Peyer's patch (tissue), 4 donors: ENCODE data around the gene GRIA4. TPM values are rescaled to one million over a fixed set of nuclear protein-coding genes. Genes with fewer than 3 reads are reported as not detected.

Source experiments
- DNase-seq, 3 donors: peaks; one replicate each; pipeline ENCODE4 v3.0.0-alpha.2; 2017 to 2019
- H3K27ac ChIP-seq, 4 donors: fragments of 200-600 bp; sonication (generic); one replicate each; pipeline ENCODE4 v1.5.1; 2016 to 2019
- H3K27me3 ChIP-seq, 2 donors: fragments of 200-600 bp; sonication (generic); one replicate each; pipeline ENCODE4 v1.5.1; 2019
- H3K36me3 ChIP-seq, 3 donors: fragments of 200-600 bp; sonication (generic); one replicate each; pipeline ENCODE4 v1.5.1; 2016 to 2019
- H3K4me1 ChIP-seq, 4 donors: fragments of 200-600 bp; sonication (generic); one replicate each; pipeline ENCODE4 v1.5.1; 2016 to 2019
- H3K4me3 ChIP-seq, 4 donors: fragments of 200-600 bp; sonication (generic); 1 replicate in 3 of 4; 2 replicates in 1 of 4; pipeline ENCODE4 v1.5.1; 2016 to 2019; ENCODE audit warnings: mild to moderate bottlenecking in 1 of 4
- H3K9me3 ChIP-seq, 4 donors: fragments of 200-600 bp; sonication (generic); one replicate each; pipeline ENCODE4 v1.5.1; 2016 to 2019; ENCODE audit warnings: mild to moderate bottlenecking in 1 of 4
- POLR2A ChIP-seq, 2 donors: fragments of 450-650 bp; IDR thresholded peaks; one replicate each; pipeline ENCODE4 v1.5.1; 2017; ENCODE audit warnings: antibody characterized with exemption in 2 of 2, mild to moderate bottlenecking in 2 of 2, moderate library complexity in 2 of 2
- total RNA-seq, 4 donors: library from RNA; depleted of rRNA; stranded (reverse); fragments of >200 nt; gene quantifications; one replicate each; pipeline ENCODE4 v1.1.0, GENCODE V29; 2016
- TF ChIP-seq, protein P1 (sequence below), 6 experiments: fragments of 450-650 bp in 4 of 6; fragments of 200-600 bp in 2 of 6; sonication (generic) in 1 of 6; IDR thresholded peaks; one replicate each; pipeline ENCODE4 v1.5.1; 2017 to 2019; ENCODE audit warnings: antibody characterized with exemption in 6 of 6, mild to moderate bottlenecking in 3 of 6, moderate library complexity in 1 of 6

Gene GRIA4
- total RNA-seq, 4 donors from 2014 or later, result 9.9 to 87.8 (median 36.6) TPM

DNA sequence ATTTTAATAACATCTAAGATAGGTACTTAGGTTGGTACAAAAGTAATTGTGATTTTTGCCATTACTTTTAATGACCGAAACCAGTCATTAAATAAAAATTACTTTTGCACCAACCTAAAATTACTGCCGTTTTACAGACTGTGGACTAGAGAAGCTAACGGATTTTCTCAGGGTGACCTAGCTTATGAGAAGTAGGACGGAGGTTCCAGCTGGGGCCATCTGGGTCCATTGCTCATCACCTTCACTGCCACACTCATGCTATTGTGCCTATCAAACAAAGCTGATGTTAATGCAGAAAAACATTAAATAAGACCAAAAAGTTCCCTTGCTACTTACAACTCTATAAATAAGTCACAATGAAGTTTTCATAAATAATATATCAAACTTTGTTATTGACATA, 38.9 kb downstream of the GRIA4 start:
- H3K27me3 ChIP-seq, result no peaks in the 10 kb centered on the region
- TF ChIP-seq, protein P1, sequence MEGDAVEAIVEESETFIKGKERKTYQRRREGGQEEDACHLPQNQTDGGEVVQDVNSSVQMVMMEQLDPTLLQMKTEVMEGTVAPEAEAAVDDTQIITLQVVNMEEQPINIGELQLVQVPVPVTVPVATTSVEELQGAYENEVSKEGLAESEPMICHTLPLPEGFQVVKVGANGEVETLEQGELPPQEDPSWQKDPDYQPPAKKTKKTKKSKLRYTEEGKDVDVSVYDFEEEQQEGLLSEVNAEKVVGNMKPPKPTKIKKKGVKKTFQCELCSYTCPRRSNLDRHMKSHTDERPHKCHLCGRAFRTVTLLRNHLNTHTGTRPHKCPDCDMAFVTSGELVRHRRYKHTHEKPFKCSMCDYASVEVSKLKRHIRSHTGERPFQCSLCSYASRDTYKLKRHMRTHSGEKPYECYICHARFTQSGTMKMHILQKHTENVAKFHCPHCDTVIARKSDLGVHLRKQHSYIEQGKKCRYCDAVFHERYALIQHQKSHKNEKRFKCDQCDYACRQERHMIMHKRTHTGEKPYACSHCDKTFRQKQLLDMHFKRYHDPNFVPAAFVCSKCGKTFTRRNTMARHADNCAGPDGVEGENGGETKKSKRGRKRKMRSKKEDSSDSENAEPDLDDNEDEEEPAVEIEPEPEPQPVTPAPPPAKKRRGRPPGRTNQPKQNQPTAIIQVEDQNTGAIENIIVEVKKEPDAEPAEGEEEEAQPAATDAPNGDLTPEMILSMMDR (IDR thresholded peaks at IDR 0.05), result no peak
- TF ChIP-seq POLR2A (IDR thresholded peaks at IDR 0.05), result no peak
- no peak overlapping the region for H3K27ac ChIP-seq
- no peak for DNase-seq
- H3K4me1 ChIP-seq, result no peaks in the 10 kb centered on the region
- H3K4me3 ChIP-seq, result no peak overlapping the region
- no peaks in the 10 kb centered on the region for H3K9me3 ChIP-seq
- H3K36me3 ChIP-seq, result no peaks in the 10 kb centered on the region

DNA sequence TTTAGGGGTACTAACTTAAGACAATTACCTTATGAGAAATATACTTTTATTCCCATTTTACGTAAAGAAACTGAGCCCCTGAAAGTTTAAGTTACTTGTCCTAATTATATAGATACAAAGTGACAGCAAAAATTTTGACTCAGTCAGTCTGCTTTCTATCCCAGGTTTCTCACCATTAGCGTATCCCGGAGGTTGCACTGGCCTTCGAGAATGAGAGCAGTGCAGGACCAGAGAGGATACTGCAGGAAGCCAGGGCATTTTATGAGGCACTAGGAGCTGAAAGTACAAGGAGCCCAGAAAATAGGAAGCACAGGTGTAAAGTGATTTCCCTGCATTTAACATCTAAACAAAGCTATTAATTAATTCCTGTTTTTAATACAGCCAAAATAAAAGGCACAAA, 55.4 kb downstream of the GRIA4 start:
- Histone ChIP-seq H3K27ac (no peak overlapping the region), H3K36me3 (no peaks in the 10 kb centered on the region), H3K27me3 (no peaks in the 10 kb centered on the region), H3K4me3 (no peak overlapping the region), H3K9me3 (no peaks in the 10 kb centered on the region), H3K4me1 (no peaks in the 10 kb centered on the region)
- DNase-seq, result no peak
- no peak for TF ChIP-seq POLR2A (IDR thresholded peaks at IDR 0.05)
- TF ChIP-seq, protein P1 (IDR thresholded peaks at IDR 0.05), result no peak

DNA sequence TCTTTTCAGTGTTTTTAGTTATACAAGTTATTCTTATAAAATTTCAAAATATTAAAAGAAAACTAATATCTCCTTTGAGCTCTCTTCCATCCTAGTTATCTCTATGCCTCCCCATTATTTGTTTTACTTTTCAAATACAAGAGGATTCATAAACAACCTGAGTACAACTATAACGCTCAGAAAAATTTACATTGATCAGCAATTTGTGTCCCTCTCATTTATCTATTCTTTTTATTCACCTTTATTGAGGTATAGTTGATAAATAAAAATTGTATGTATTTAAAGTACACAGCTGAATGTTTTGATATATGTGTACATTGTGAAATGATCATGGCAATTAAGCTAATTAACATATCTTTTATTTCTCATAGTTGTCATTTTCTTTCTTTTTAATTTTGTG, 57.6 kb downstream of the GRIA4 start:
- no peak for DNase-seq
- Histone ChIP-seq H3K27ac (no peak overlapping the region), H3K4me3 (no peak overlapping the region), H3K27me3 (no peaks in the 10 kb centered on the region), H3K36me3 (no peaks in the 10 kb centered on the region), H3K4me1 (no peaks in the 10 kb centered on the region), H3K9me3 (no peaks in the 10 kb centered on the region)
- TF ChIP-seq POLR2A (IDR thresholded peaks at IDR 0.05), result no peak
- TF ChIP-seq, protein P1 (IDR thresholded peaks at IDR 0.05), result no peak

DNA sequence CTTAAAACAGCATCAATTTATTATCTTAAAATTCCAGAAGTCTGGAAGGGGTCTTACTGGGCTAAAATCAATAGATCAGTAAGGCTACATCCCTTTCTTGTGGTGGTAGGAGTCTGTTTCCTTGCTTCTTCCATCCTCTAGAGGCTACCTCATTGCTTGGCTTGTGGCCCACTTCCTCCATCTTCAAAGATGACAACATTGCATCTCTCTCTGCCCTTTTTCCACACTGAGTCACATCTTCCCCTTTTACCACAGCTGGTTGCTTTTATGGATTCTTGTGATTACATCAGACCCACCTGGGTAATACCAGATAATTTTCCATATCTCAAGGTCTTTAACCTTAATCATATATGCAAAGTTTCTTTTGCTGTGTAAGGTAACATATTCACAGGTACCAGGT, 60.9 kb downstream of the GRIA4 start:
- TF ChIP-seq POLR2A (IDR thresholded peaks at IDR 0.05), result no peak
- TF ChIP-seq, protein P1 (IDR thresholded peaks at IDR 0.05), result no peak

DNA sequence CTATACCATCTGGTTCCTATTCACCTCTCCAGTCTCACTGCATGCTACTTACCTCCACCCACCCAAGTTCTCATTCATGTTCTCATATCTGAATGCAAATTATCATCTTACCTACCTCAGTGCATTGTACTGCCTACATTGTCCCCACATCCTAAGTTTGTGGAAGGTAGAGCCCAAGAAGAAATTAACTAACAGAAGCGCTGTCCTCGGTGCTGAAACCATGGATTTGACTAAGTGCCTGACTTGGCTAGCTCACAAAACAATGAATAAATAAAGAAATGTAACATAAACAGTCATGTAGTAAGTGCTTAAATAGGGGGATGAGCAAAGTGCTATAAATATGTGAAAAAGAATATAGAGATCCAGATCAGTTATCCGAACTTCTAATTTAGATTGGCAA, 63.2 kb downstream of the GRIA4 start:
- H3K27me3 ChIP-seq, result no peaks in the 10 kb centered on the region
- DNase-seq, result peak in 1 of 3 donors; percentile 49
- H3K4me1 ChIP-seq, result no peaks in the 10 kb centered on the region
- no peak overlapping the region for H3K4me3 ChIP-seq
- no peak overlapping the region for H3K27ac ChIP-seq
- TF ChIP-seq, protein P1 (IDR thresholded peaks at IDR 0.05), result no peak
- no peak for TF ChIP-seq POLR2A (IDR thresholded peaks at IDR 0.05)
- H3K9me3 ChIP-seq, result no peaks in the 10 kb centered on the region
- no peaks in the 10 kb centered on the region for H3K36me3 ChIP-seq

More for the DNA sequence above, 60.9 kb downstream of the GRIA4 start:
- Histone ChIP-seq H3K4me1 (no peaks in the 10 kb centered on the region), H3K9me3 (no peaks in the 10 kb centered on the region), H3K27me3 (no peaks in the 10 kb centered on the region), H3K4me3 (no peak overlapping the region), H3K36me3 (no peaks in the 10 kb centered on the region), H3K27ac (no peak overlapping the region)
- no peak for DNase-seq

DNA sequence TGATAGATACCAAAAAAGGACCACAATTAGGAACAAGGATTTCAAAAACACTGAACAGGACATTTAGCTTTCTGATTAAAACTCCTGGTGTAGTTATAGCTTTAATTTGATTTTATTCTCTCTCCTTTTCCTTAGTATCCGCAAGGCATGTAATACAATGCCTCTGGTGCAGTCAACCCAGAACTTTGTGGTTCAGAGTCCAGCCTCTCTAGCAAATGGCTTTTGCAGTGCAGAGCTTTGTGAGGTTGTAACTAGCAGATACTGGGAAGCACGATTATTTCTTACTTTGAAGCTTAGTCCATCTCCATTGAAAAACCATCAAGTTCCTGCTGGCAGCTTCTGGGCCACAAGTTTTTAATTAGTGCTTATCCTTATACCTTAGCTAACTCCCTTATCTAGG, 79.8 kb downstream of the GRIA4 start:
- H3K36me3 ChIP-seq, result no peaks in the 10 kb centered on the region
- H3K4me3 ChIP-seq, result no peak overlapping the region
- H3K4me1 ChIP-seq, result no peaks in the 10 kb centered on the region
- no peaks in the 10 kb centered on the region for H3K9me3 ChIP-seq
- no peak for DNase-seq
- no peaks in the 10 kb centered on the region for H3K27me3 ChIP-seq
- no peak overlapping the region for H3K27ac ChIP-seq
- TF ChIP-seq POLR2A (IDR thresholded peaks at IDR 0.05), result no peak
- TF ChIP-seq, protein P1 (IDR thresholded peaks at IDR 0.05), result no peak
